Brain microvascular endothelial cell (primary cell): Measurements from ENCODE around the gene RRP8.

Experiments
- DNase-seq: peaks from one replicate; pipeline ENCODE4 v3.0.0-alpha.2; 2020
- H3K27ac ChIP-seq: fragments of 250-450 bp; sonication (Bioruptor Pico); 2 replicates; pipeline ENCODE4 v1.5.1; 2020; ENCODE audit warnings: mild to moderate bottlenecking, moderate library complexity
- H3K27me3 ChIP-seq: fragments of 250-450 bp; sonication (Bioruptor Pico); replicated peaks from 2 replicates; pipeline ENCODE4 v1.5.1; 2020; ENCODE audit warnings: mild to moderate bottlenecking
- H3K36me3 ChIP-seq: fragments of 250-450 bp; sonication (Bioruptor Pico); replicated peaks from 2 replicates; pipeline ENCODE4 v1.5.1; 2020; ENCODE audit warnings: mild to moderate bottlenecking
- H3K4me3 ChIP-seq: 2 replicates; pipeline ENCODE4 v1.5.1; 2011; ENCODE audit warnings: low read depth, mild to moderate bottlenecking, control low read depth, low read length, moderate library complexity
- CTCF ChIP-seq: IDR thresholded peaks from 2 replicates; pipeline ENCODE4 v1.5.1; 2011; ENCODE audit warnings: low read depth, mild to moderate bottlenecking, moderate library complexity, low read length, control low read depth, inconsistent platforms; ENCODE audit errors: missing control alignments
- in situ Hi-C: cut with HindIII; loops from 2 replicates; pipeline ENCODE4 v1.10.0; 2017; ENCODE audit warnings: low sequenced_read_pairs, low pct_ligation_motif_present

Gene RRP8

GRCh38 chr11:6557761-6558674 is 45.4 kb downstream of the RRP8 start:
- in situ Hi-C loops, result no loop called here
- no peaks in the 10 kb centered on the region for H3K27me3 ChIP-seq
- H3K27ac ChIP-seq, result no peak overlapping the region
- TF ChIP-seq CTCF, result no peak
- H3K36me3 ChIP-seq, result no peaks in the 10 kb centered on the region
- no peak overlapping the region for H3K4me3 ChIP-seq
- no peak for DNase-seq

DNA sequence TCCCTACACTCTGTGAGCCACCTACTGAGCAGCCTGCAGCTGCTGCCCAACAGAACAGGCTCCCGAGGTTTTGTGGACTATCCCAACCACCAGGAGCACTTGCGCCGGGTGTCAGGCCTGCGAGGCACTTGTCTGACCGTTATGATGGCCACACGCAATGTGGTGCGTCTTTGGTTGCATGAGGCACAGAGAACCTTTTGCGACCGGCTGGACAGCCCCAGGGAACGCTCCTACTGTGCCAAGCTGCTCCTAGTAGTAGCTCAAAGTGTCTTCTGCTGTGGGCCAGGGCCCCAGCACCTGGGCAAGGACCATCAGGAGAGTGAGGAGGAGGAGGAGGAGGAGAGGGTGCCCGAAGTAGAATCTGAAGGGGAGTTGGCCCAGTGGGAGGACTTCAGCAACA is 46.4 kb downstream of the RRP8 start:
- Histone ChIP-seq H3K27ac (no peak overlapping the region), H3K27me3 (no peaks in the 10 kb centered on the region), H3K4me3 (no peak overlapping the region), H3K36me3 (no peaks in the 10 kb centered on the region)
- TF ChIP-seq CTCF, result no peak
- in situ Hi-C loops, result no loop called here
- no peak for DNase-seq

DNA sequence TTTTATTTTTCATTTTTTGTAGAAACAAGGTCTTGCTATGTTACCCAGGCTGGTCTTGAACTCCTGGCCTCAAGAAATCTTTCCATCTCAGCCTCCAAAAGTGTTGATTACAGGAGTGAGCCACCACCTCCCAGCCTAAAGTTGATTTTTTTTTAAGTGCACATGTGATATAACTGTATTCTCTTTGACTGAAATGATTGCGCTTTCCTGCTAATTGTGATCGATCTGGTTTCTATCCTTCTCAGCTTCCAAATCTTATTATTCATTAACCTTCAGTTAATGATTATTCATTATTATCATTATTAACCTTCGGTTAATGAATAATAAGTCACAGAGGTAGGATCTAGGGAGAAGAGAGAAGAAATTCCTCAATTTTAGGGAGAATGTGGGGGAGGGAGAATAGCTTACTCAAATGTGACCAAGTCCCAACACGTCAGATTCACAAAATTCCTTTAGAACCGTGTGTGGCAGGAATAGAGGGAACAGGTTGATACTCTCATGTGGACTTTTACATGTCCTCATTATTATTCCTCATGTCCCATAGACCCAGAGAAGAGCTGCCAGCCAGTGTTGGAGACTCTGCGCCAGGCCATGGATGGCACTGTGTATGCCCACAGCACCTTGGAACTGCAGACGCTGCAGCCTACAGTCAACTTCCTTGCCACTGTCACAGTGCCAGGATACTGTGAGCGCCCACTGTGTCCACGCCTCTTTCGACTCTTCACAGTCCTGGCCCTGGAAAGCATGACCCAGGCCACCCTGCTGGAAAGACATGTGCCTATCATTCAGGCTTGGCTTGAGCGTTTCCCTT is 47.1 kb downstream of the RRP8 start:
- Histone ChIP-seq H3K36me3 (no peaks in the 10 kb centered on the region), H3K4me3 (no peak overlapping the region), H3K27ac (no peak overlapping the region), H3K27me3 (no peaks in the 10 kb centered on the region)
- no peak for TF ChIP-seq CTCF
- in situ Hi-C loops, result no loop called here
- DNase-seq, result no peak

DNA sequence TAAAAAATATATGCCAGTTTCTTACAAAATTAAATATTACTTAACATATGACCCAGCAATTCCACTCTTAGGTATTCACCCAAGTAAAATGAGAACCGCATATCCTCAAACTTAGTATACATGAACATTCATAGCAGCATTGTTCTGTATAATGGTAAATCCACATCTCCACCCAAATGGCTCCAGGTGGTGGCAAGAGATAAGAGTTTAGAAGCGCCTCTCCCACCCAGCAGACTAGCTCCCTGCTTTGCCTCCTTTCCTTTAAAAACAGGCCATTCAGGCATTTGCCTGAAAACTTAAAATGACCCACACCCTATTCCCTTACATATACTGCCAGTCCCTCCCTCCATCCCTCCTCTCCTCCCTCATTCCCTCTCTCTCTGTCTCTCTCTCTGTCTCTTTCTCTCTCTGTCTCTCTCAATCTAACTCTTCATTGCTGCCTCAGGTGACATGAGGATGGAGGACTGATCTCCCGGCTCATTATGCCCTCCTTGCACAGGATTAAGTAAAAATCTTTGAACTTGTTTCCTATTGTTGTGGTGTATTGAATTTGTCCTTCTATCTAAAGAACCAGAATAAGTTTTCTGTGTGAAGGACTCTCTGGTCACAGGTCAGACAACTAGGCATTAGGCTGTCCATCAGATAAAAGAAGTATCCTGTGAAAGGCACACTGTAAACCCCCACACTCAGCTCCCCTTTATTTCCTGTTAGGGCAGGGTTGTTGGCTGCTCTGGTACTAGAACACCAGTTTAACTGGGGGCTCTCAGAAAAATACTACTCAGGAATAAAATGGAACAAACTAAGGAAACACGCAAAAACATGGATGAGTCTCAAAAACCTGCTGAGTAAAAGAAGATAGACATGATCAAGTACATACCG is 48.3 kb downstream of the RRP8 start:
- in situ Hi-C loops, result no loop called here
- no peak for TF ChIP-seq CTCF
- DNase-seq, result no peak
- Histone ChIP-seq H3K27ac (no peak overlapping the region), H3K27me3 (no peaks in the 10 kb centered on the region), H3K4me3 (no peak overlapping the region), H3K36me3 (no peaks in the 10 kb centered on the region)

DNA sequence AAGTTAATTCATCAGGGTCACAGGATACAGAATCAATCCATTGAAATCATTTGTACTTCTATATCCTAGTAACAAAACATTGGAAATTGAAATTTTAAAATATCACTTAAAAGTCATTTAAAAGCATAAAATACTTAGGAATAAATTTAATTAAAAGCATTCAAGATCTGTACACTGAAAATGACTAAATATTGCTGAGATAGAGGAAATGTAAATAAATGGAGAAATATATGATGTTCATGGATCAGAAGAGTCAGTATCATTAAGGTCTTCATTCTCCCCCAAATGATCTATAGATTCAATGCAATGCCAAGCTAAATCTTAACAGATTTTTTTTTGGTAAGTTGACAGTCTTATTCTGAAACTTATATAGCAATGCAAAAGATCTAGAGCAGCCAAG is 49.8 kb downstream of the RRP8 start:
- in situ Hi-C loops, result no loop called here
- H3K27ac ChIP-seq, result no peak overlapping the region
- no peaks in the 10 kb centered on the region for H3K27me3 ChIP-seq
- no peak for TF ChIP-seq CTCF
- no peaks in the 10 kb centered on the region for H3K36me3 ChIP-seq
- no peak overlapping the region for H3K4me3 ChIP-seq
- DNase-seq, result no peak
